ENCODE data around the gene SHE.

- no peak for TF ChIP-seq ZNF331 (CRISPR knock-in tag; IDR thresholded peaks at IDR 0.05; ENCODE audit: low read depth)
- TF ChIP-seq CTCF (conservative IDR thresholded peaks at IDR 0.05; ENCODE audit: low read depth in 2 of 2), result no peak
- no peak for TF ChIP-seq CREB1 (CRISPR knock-in tag; IDR thresholded peaks at IDR 0.05; ENCODE audit: low read depth)
- TF ChIP-seq EZH2 (IDR thresholded peaks at IDR 0.05; ENCODE audit: low read depth, unreplicated experiment), result no peak
Observed at GRCh38 chr1:154440036-154440804, 62.0 kb downstream of the SHE start.
